Sigmoid colon (tissue), 7 donors: ENCODE data around the gene DUOX2. TPM values are rescaled to one million over a fixed set of nuclear protein-coding genes. Genes with fewer than 3 reads are reported as not detected.

Experiments used
- DNase-seq: peaks from one replicate; pipeline ENCODE4 v3.0.0-alpha.2; 2019
- H3K27ac ChIP-seq, 4 donors: fragments of 200-600 bp; sonication (generic); one replicate each; pipeline ENCODE4 v1.5.1; 2016 to 2019; ENCODE audit warnings: mild to moderate bottlenecking in 1 of 4
- H3K27me3 ChIP-seq, 3 donors: fragments of 200-600 bp; sonication (generic); one replicate each; pipeline ENCODE4 v1.5.1; 2019; ENCODE audit warnings: mild to moderate bottlenecking in 1 of 3
- H3K36me3 ChIP-seq, 4 donors: fragments of 200-600 bp; sonication (generic); one replicate each; pipeline ENCODE4 v1.5.1; 2016 to 2019
- H3K4me1 ChIP-seq, 4 donors: fragments of 200-600 bp; sonication (generic); one replicate each; pipeline ENCODE4 v1.5.1; 2017 to 2019
- H3K4me3 ChIP-seq, 4 donors: fragments of 200-600 bp; sonication (generic); one replicate each; pipeline ENCODE4 v1.5.1; 2017 to 2019; ENCODE audit warnings: mild to moderate bottlenecking in 2 of 4, moderate library complexity in 1 of 4
- H3K9me3 ChIP-seq, 4 donors: fragments of 200-600 bp in 3 of 4; sonication (generic) in 3 of 4; one replicate each; pipeline versions ENCODE4 v1.5.1 to v1.6.1; 2013 to 2019
- CTCF ChIP-seq, 4 experiments: fragments of 450-650 bp in 3 of 4; fragments of 200-600 bp in 1 of 4; IDR thresholded peaks; one replicate each; pipeline ENCODE4 v1.5.1; 2016 to 2019; ENCODE audit warnings: antibody characterized with exemption in 4 of 4, mild to moderate bottlenecking in 3 of 4, moderate library complexity in 2 of 4
- EP300 ChIP-seq, 4 donors: sonication (generic); formaldehyde crosslinking; IDR thresholded peaks; one replicate each; pipeline ENCODE4 v1.6.1; 2017; ENCODE audit warnings: antibody characterized with exemption in 4 of 4
- POLR2A ChIP-seq, 2 donors: fragments of 450-650 bp; IDR thresholded peaks; one replicate each; pipeline ENCODE4 v1.6.1; 2016; ENCODE audit warnings: antibody characterized with exemption in 2 of 2, mild to moderate bottlenecking in 2 of 2, moderate library complexity in 2 of 2
- POLR2AphosphoS5 ChIP-seq, 4 donors: sonication (generic); formaldehyde crosslinking; IDR thresholded peaks; one replicate each; pipeline ENCODE4 v1.6.1; 2017; ENCODE audit warnings: antibody characterized with exemption in 4 of 4
- WGBS, 2 donors: extraction: QIAGEN DNeasy Blood & Tissue Kit; methylation state at CpG; one replicate each; pipeline ENCODE4 v1.1.7; 2013; 5-methylcytosine and 5-hydroxymethylcytosine counted together
- intact Hi-C: fragments of 100-400 bp; cut with DNase I; formaldehyde crosslinking; loops from one replicate; pipeline ENCODE4 v1.15.1; 2023
- polyA plus RNA-seq, 3 donors: library from polyadenylated mRNA; stranded (reverse); fragments of 200-250 nt; gene quantifications; one replicate each; pipeline ENCODE4 v1.2.3, GENCODE V29; 2013
- total RNA-seq, 4 donors: library from RNA; depleted of rRNA; stranded (reverse); fragments of >200 nt; gene quantifications; one replicate each; pipeline ENCODE4 v1.1.0, GENCODE V29; 2016
- donor health status: healthy with polysubstance abuse.
- donor health status: Bipolar disorder and iron deficiency.
- donor health status: healthy.

The DUOX2 gene
- total and polyA plus RNA-seq, 7 donors: 0.14 to 125 (median 0.71) TPM

- no peak overlapping the region for H3K4me3 ChIP-seq
- TF ChIP-seq POLR2AphosphoS5 (IDR thresholded peaks at IDR 0.05) (peak in 1 of 4 donors; percentile 12), CTCF (IDR thresholded peaks at IDR 0.05) (no peak)
- no peak for DNase-seq
- H3K4me1 ChIP-seq: peaks cover 0 to 6% (median 3%) of the 10 kb centered on the region in 4 donors
- WGBS, 2 donors: 64 to 75% methylated on average over 1 of the region's 1 CpG
- no peaks in the 10 kb centered on the region for H3K36me3 ChIP-seq
- intact Hi-C loops: no loop called here
- no peaks in the 10 kb centered on the region for H3K9me3 ChIP-seq
- no peak overlapping the region for H3K27ac ChIP-seq
- no peaks in the 10 kb centered on the region for H3K27me3 ChIP-seq
Observed at GRCh38 chr15:45157974-45158373, 44.0 kb upstream of the DUOX2 start.

- peaks cover 0 to 4% (median 0%) of the 10 kb centered on the region in 4 donors for H3K36me3 ChIP-seq
- H3K27me3 ChIP-seq: no peaks in the 10 kb centered on the region
- no peak for DNase-seq
- no peaks in the 10 kb centered on the region for H3K9me3 ChIP-seq
- TF ChIP-seq EP300 (IDR thresholded peaks at IDR 0.05): no peak
- TF ChIP-seq POLR2A (IDR thresholded peaks at IDR 0.05): no peak
- TF ChIP-seq CTCF (IDR thresholded peaks at IDR 0.05): no peak
- TF ChIP-seq POLR2AphosphoS5 (IDR thresholded peaks at IDR 0.05): no peak
- no peaks in the 10 kb centered on the region for H3K4me1 ChIP-seq
- WGBS, 2 donors: 85 to 90% methylated on average over 7 of the region's 7 CpGs
- H3K4me3 ChIP-seq: no peak overlapping the region
- intact Hi-C loops: no loop called here
- no peak overlapping the region for H3K27ac ChIP-seq
Observed at GRCh38 chr15:45156744-45157455, 42.9 kb upstream of the DUOX2 start.

GRCh38 chr15:45155739-45156138 lies 41.8 kb upstream of the DUOX2 start:
- Histone ChIP-seq H3K9me3 (no peaks in the 10 kb centered on the region), H3K4me3 (no peak overlapping the region), H3K36me3 (peaks cover 0 to 7% (median 0%) of the 10 kb centered on the region in 4 donors), H3K27me3 (no peaks in the 10 kb centered on the region), H3K4me1 (no peaks in the 10 kb centered on the region), H3K27ac (no peak overlapping the region)
- no peak for TF ChIP-seq POLR2AphosphoS5 (IDR thresholded peaks at IDR 0.05)
- TF ChIP-seq EP300 (IDR thresholded peaks at IDR 0.05): no peak
- TF ChIP-seq POLR2A (IDR thresholded peaks at IDR 0.05): no peak
- intact Hi-C loops: no loop called here
- DNase-seq: no peak
- 88 to 95% methylated on average over 8 of the region's 8 CpGs for WGBS, 2 donors

- TF ChIP-seq CTCF (IDR thresholded peaks at IDR 0.05): no peak
- TF ChIP-seq EP300 (IDR thresholded peaks at IDR 0.05): no peak
- no peak for TF ChIP-seq POLR2AphosphoS5 (IDR thresholded peaks at IDR 0.05)
- TF ChIP-seq POLR2A (IDR thresholded peaks at IDR 0.05): no peak
- no peaks in the 10 kb centered on the region for H3K9me3 ChIP-seq
- no peaks in the 10 kb centered on the region for H3K4me1 ChIP-seq
- no peaks in the 10 kb centered on the region for H3K27me3 ChIP-seq
- 96% methylated on average over 36 of the region's 36 CpGs for WGBS, 2 donors
- no peak overlapping the region for H3K27ac ChIP-seq
- no peak overlapping the region for H3K4me3 ChIP-seq
- intact Hi-C loops: no loop called here
- DNase-seq: no peak
- H3K36me3 ChIP-seq: peaks cover 0 to 7% (median 0%) of the 10 kb centered on the region in 4 donors
Observed at GRCh38 chr15:45151998-45152828, 38.2 kb upstream of the DUOX2 start.

GRCh38 chr15:45150997-45151396 lies 37.0 kb upstream of the DUOX2 start:
- no peaks in the 10 kb centered on the region for H3K4me1 ChIP-seq
- no peak for DNase-seq
- no peaks in the 10 kb centered on the region for H3K27me3 ChIP-seq
- no peak overlapping the region for H3K4me3 ChIP-seq
- intact Hi-C loops: no loop called here
- 97 to 98% methylated on average over 6 of the region's 6 CpGs for WGBS, 2 donors
- TF ChIP-seq CTCF (IDR thresholded peaks at IDR 0.05) (no peak), POLR2A (IDR thresholded peaks at IDR 0.05) (no peak), EP300 (IDR thresholded peaks at IDR 0.05) (no peak), POLR2AphosphoS5 (IDR thresholded peaks at IDR 0.05) (no peak)
- H3K36me3 ChIP-seq: peaks cover 0 to 7% (median 0%) of the 10 kb centered on the region in 4 donors
- H3K27ac ChIP-seq: no peak overlapping the region
- H3K9me3 ChIP-seq: no peaks in the 10 kb centered on the region
